ENCODE results near the gene ZFR2.
"Not testable (repeated sequence)": the region's sequence is repeated elsewhere in the genome, so short reads cannot be mapped to it uniquely, and the experiment has no call there.

Gene ZFR2

DNA sequence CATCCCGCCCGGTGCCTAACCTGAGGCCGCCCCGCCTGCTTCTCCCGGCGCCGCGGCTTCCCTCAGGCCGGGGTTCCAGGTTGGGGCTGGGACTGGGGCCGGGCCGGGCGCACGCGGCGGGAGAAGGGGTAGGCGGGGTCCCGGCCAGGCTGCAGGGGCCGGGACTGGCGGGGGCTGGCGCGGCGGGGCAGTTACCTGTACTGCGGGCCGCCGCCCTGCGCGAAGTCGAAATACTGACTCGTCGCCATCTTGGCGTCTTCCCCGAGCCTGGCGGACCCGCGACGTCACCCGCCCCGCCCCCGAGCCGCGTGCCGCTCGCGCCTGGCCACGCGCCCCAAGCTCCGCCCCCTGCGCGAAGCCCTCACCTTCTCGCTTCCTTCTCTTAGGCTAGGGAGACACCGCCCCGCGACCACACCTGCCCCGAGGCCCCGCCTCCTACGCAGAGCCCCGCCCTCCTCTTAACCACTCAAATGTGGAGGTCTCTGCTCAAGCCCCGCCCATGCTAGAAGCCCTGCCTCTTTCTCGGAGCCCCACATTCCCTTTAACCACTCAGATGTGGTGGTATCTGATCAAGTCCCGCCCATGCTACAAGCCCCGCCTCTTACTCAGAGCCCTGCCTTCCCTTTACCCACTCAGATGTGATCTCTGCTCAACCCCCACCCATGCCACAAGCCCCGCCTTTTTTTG, at the start of gene ZFR2:
Gene ZFR2 (minus strand): TSS at position 269 of the 687 bp plus-strand sequence. CDS start 21 bp downstream, at position 248.
- DNase-seq (ENCODE audit: low read depth in 3 of 3, low spot score in 1 of 3) = peak in 1 of 3 donors; percentile 11

DNA sequence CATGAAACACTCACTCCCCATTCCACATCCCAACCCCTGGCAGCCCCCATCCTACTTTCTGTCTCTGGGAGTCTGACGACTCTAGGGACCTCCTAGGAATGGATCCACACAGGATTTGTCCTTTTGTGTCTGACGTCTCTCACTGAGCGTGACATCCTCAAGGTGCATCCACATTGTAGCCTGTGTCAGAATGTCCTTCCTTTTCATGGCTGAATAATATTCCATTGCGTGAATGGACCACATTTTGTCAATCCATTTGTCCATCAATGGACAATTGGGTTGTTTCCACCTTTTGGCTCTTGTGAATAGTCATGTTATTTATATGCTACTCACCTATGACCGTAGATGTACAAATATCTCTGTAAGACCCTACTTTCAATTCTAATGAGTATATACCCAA, 47.2 kb upstream of the ZFR2 start:
- no peak for DNase-seq (ENCODE audit: low read depth in 3 of 3, low spot score in 1 of 3)

DNA sequence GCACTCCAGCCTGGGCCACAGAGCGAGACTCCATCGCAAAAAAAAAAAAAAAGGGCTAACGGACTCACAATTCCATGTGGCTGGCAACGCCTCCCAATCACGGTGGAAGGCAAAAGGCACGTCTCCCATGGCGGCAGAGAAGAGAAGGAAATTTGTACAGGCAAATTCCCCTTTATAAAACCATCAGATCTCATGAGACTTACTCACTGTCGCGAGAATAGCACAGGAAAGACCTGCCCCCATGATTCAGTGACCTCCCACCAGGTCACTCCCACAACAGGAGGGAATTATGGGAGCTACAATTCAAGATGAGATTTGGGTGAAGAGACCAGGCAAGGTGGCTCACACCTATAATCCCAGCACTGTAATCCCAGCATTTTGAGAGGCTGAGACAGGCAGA, 45.4 kb upstream of the ZFR2 start:
- DNase-seq (ENCODE audit: low read depth in 3 of 3, low spot score in 1 of 3) = no peak

DNA sequence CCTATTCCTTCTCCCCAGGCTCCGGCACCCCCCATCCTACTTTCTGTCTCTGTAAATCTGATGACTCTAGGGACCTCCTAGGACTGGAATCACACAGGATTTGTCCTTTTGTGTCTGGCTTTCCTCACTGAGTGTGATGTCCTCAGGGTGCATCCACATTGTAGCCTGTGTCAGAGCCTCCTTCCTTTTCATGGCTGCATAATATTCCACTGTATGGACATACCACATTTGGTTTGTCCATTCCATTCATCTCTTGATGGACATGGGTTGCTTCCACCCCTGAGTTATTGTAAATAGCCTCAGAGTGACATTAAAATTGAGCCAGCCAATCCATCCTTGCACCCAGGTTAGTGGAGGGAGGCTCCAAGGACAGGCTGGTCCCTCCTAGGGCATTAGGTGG, 41.3 kb upstream of the ZFR2 start:
- no peak for DNase-seq (ENCODE audit: low read depth in 3 of 3, low spot score in 1 of 3)

DNA sequence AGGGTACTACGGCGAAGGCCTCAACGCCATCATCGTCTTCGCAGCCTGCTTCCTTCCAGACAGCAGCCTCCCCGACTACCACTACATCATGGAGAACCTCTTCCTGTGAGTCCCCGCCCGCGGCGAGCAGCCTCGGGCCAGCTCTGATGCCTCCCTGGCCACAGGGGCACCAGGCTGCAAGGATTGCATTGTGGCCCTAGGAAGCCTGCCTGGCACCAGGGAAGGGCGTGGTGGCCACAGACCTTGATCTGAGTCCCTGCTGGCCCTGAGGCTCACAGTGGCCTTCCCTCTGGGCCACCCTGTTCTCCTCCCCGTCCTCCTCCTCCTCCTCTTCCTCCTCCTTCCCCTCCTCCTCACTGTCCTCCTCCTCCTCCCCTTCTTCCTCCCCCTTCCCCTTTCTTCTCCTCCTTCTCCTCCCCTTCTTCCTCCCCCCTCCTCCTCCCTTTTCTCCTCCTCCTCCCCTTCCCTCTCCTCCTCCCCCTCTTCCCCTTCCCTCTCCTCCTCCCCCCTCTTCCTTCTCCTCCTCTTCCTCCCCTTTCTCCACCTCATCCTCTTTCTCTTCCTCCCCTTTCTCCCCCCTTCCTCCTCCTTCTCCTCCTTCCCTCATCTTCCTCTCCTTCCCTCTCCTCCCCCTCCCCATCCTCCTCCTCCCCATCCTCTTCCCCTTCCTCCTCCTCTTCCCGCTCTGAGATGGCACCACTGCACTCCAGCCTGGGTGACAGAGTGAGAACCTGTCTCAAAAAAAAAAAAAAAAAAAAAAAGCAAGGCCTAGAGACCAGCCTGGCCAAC, 39.6 kb upstream of the ZFR2 start:
- no peak for DNase-seq (ENCODE audit: low read depth in 3 of 3, low spot score in 1 of 3)

DNA sequence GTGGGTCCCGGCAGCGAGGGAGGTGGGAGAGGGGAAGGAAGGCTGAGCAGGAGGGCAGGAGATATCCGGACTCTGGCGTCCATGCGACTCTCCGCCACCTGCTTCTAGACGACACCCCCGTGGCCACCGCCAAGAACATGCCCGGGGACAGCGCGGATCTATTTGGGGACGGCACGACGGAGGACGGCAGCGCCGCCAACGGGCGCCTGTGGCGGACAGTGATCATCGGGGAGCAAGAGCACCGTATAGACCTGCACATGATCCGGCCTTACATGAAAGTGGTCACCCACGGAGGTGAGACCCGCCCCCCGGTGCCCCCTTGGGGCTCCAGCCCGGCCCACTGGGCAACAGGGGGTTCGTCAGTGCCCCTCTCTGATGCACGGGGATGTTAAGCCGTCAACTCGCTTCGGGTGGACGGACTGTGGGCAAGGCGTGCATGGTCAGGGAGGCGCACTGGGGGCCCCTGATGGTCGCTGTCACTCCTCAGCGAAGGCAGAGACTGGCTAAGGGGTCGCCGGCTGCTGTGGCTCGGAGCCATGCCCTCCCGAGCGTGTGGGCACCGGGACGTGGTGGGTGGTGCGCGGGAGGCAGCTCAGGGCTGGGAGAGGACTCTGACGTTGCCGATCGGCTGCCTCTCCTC, 38.9 kb upstream of the ZFR2 start:
- no peak for DNase-seq (ENCODE audit: low read depth in 3 of 3, low spot score in 1 of 3)

DNA sequence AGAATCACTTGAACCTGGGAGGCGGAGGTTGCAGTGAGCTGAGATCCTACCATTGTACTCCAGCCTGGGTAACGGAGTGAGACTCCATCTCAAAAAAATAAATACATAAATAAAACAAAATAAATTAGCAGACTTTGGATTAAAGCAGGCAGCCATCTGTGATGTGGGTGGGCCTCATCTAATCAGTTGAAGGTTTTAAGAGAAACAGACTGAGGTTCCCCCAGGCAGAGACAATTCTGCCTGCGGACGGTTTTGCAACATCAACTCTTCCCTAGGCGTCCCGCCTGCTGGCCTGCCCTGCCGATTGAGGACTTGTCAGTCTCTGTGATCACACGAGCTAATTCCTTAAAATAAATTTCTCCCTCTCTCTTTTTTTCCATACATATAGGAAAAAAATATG, 35.4 kb upstream of the ZFR2 start:
- DNase-seq (ENCODE audit: low read depth in 3 of 3, low spot score in 1 of 3) = no peak

DNA sequence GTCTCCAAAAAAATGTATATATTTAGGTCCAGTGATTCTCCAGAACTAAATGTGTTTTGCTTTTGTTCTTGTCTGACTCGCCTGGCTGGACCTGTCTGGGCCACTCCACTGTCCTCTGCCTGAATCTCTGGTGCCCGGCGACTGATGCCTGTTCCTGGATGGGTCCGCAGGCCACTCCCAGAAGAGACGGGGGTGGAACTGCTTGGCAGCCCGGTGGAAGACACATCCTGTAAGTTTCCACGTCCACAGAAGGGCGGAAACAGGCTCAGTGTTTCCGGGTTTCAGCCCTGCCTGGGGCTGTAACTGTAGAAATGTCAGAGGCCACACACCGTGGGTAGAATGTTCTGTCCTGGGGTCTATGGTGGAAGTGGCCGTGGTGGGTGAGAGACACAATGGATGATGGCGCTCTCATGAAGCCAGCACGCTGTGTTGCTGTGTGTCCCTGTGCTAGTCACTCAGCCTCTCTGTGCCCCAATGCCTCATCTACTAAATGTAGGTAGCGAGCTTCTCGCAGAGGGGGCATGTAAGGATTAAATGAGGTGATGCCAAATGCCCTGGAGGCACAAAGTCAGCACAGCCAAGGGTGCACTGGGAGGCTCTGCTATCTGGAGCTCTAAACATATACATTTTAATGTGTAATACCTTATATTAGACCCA, 33.6 kb upstream of the ZFR2 start:
- DNase-seq (ENCODE audit: low read depth in 3 of 3, low spot score in 1 of 3) = no peak

DNA sequence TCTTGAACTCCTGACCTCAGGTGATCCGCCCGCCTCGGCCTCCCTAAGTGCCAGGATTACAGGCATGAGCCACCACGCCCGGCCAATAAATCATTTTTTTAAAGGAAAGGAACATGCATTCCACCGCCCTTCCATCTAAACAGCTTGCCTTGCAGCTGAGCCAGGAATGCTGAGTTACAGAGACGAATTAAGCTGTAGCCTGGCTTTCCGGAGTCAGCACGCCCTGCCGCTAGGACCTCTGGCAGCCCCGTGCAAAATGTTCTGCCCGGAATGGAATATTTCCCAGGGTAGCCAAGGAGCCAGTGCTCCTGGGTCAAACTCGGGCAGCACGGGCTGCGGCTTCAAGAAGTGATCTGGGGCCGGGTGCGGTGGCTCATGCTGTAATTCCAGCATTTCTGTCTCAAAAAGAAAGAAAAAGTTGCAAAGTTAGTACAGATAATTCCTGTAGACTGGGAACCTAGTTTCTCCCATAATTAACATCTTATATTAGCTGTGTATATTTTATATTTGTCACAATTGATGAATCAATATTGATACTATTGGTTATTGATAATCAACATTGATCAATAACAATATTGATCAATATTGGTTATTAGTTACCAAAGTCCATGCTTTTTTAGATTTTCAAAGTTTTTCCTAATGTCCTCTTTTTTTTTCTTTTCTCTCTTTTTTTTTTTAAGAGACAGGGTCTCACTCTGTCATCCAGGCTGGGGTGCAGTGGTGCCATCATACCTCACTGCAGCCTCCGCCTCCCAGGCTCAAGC, 30.9 kb upstream of the ZFR2 start:
- DNase-seq (ENCODE audit: low read depth in 3 of 3, low spot score in 1 of 3) = no peak

DNA sequence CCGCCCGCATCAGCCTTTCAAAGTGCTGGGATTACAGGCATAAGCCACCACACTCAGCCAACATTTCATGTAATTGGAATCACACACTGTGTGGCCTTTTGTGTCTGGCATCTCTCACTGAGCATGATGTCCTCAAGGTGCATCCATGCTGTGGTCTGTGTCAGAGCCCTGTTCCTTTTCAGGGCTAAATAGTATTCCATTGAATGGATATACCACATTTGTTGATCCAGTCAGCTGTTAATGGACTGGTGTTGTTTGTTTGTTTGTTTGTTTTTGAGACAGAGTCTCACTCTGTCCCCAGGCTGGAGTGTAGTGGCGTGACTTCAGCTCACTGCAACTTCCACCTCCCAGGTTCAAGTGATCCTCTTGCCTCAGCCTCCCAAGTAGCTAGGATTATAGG, 29.6 kb upstream of the ZFR2 start:
- DNase-seq (ENCODE audit: low read depth in 3 of 3, low spot score in 1 of 3) = no peak

DNA sequence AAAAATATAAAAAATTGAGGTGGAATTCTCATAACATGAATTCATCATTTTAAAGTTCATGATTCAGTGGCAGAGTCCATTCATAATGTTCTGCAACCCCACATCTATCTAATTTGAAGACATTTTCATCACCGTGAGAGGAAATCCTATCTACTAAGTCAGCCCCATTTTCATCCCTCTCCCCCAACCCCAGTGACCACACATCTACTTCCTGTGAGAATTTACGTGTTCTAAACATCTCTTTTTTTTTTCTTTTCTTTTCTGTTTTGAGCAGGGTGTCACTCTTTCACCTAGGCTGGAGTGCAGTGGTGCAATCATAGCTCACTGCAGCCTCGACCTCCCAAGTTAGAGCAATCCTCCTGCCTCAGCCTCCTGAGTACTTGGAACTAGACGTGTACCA, 29.1 kb upstream of the ZFR2 start:
- DNase-seq (ENCODE audit: low read depth in 3 of 3, low spot score in 1 of 3) = no peak

DNA sequence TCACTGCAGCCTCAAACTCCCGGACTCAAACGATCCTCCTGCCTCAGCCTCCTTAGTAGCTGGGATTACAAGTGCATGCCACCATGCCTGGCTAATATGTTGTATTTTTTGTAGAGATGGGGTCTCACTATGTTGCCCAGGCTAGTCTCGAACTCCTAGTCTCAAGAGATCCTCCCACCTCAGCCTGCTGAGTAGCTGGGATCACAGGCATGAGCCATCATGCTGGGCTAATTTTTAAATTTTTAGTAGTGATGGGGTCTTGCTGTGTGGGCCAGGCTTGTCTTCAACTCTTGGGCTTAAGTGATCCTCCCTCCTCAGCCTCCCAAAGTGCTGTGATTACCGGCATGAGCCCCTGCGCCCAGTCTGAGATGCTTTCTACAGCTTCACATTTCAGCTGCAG, 26.9 kb upstream of the ZFR2 start:
- no peak for DNase-seq (ENCODE audit: low read depth in 3 of 3, low spot score in 1 of 3)

DNA sequence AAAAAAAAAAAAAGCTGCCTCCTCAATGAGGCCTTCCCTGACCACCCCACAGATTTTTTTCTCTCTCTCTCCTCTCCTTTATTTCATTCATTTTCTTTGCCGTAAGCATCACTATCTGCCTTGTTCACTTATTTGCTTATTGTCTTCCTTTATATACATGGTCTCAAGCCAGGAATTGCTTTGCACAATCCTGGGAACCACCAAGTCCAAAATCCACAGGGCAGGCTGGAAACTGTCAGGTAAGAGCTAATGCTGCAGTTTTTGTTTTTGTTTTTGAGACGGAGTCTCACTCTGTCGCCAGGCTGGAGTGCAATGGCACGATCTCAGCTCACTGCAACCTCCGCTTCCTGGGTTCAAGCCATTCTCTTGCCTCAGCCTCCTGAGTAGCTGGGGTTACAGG, 26.1 kb upstream of the ZFR2 start:
- not testable (repeated sequence) for DNase-seq (ENCODE audit: low read depth in 3 of 3, low spot score in 1 of 3)

DNA sequence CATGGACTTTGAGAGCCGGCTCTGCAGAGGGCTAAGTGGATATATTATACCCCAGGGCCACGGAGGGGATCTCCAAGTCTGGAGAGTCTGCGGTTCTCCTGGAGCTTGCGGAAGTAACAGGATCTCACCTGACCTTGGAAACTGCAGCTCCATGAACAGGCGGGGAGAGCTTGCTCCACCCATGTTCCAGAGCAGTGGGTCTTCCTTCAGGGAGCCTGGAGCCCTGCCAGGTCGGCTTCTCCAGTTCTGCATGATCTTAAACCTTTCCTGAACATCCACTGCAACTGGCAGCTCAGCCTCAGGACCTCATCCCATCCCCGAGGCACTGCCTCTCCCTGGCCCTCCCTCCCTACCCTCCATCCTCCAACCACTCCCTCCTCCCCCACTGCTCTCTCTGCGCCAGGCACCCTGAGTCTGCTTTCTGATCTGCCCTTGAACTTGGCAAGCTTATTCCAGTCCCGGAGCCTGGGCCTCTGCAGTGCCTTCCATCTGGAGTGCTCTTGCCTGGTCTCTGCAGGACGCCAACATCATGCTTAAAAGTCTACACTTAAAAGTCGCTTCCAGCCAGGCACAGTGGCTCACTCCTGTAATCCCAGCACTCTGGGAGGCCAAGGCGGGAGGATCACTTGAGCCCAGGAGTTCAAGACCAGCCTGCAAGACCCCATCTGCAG, 24.8 kb upstream of the ZFR2 start:
- no peak for DNase-seq (ENCODE audit: low read depth in 3 of 3, low spot score in 1 of 3)

DNA sequence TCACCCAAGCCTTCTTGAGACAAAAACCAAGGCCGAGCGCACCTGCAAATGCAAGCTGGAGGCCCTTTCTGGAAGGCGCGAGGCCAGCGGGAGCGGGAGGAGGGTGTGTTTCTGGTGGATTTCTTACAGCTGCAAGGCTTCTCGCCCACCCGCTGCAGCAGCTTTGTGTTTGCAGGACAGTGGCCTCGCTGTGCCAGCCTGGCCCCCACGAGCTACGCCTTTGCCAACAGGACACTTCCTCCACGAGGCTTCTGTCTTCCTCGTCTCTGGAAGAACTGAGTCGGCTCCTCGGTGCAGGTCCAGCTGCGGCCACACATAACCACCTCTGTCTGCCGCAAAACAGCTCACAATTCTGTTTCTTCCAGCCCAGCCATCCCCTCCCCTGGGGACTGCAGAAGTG, 21.8 kb upstream of the ZFR2 start:
- DNase-seq (ENCODE audit: low read depth in 3 of 3, low spot score in 1 of 3) = no peak

DNA sequence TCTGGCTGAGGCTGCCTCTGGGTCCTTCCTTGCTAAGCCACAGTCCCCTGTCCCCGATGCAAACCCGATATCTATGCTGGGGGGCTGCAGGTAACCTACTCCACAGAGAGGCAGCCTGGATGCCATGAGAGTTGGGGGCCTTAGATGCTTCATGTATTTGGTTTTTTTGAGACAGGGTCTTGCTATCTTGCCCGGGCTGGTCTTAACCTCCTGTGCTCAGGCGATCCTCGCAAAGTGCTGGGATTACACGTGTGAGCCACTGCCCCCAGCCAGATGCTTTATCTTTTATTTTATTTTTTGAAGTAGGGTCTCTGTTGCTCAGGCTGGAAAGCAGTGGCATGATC, 13.2 kb upstream of the ZFR2 start:
- no peak for DNase-seq (ENCODE audit: low read depth in 3 of 3, low spot score in 1 of 3)

DNA sequence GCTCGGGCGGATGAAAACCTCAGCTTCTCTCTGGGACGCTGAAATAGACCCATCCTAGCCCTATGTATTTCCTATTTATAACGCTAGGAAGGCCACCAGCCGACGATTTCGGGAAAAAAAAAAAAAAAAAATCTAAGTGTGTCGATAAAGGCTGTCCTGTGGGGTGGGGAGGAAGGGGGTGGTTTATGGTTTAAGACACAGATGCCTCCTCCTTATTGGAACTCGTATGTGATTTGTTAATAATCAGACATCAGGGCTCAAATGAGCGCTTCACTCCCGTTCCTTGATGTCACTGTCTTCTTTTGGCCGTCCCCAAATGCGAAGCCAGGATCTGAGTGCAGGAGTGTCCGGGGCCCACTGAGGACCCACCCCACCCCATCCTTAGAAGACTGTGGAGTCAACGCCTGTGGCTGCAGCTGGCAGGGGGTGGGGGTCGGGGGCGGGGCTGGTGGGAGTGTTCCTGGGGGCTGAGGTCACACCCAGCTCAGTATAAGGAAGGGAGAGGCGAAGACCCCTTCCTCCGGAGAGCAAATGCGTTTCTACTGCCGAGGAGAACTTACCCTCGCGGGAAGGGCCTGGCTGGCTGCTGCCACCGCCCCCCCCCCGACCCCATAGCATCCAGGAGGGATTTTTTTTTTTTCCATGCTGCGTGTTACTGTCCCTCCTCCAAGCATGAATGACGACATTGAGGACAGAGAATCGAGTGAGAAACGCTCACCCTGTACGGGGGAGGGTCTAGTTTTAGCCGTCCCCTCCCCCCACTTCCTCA, 12.6 kb upstream of the ZFR2 start:
- no peak for DNase-seq (ENCODE audit: low read depth in 3 of 3, low spot score in 1 of 3)

DNA sequence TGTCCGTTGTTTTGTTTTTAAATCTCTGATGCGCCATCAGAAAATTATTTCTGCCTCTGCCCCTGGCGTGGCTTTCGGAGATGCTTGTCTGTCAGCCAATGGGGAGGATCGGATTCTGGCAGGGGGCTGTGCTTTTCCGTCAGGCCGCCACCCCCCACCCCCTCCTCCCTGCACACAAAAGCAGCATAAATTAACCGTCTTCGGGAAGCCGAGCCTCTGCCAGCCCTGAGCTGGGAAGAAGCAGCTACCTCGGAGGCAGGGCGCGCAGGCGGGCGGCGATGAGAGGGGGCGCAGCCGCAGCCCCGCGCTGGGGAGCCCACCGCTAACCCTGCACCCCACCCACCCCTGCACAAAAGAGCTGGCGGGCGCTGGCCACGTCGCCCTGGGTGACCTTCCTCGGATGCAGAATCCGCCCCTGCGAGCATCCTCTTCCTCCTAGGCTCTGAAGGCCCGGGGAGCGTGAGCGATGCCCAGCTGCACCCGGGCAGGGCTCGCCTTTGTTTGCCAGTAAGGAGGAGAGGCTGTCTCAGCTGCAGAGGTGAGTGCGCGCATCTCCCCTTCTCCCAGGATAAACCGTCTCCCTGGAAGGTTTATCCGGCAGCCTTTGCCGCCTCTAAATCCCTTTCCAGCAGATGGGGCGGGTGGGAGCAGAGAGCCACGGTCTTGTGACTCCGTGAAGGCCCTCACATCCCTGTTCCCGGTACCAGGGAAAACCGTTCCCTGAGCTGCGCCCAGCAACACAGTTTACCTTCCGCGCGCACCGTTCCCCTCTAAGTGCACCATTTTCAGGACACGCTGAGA, 11.8 kb upstream of the ZFR2 start, which contains the start of gene ATCAY:
Gene ATCAY (plus strand): TSS at position 215 of the 801 bp plus-strand sequence. CDS start 5,083 bp downstream, outside the sequence.
- no peak for DNase-seq (ENCODE audit: low read depth in 3 of 3, low spot score in 1 of 3)

DNA sequence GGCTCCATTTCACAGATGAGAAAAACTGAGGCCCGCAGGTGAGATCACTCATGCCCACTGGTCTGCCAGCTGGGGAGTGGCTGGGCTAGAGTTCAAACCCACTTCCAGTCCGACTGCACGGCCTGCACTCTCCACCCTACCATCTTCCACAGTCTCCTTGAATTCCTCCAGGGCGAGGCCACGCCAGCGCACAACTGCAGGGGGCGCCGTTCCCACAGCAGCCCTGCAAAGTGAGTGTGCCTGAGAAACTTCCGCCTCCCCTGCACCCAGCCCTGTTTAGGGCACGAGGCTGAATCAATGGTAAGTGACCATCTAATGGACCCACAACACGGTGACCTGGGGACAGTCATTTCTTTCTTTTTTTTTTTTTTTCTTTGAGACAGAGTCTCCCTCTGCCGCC, 10.8 kb upstream of the ZFR2 start:
- DNase-seq (ENCODE audit: low read depth in 3 of 3, low spot score in 1 of 3) = no peak

All from stimulated activated CD4-positive, alpha-beta T cell treated with anti-CD3 and anti-CD28 coated beads, TNF-alpha, amount 100 ng/mL, for 1 hour (primary cell).